Smooth muscle cell (in vitro differentiated cells): Measurements from ENCODE around the gene GRIN3B. TPM values are rescaled to one million over a fixed set of nuclear protein-coding genes. Genes with fewer than 3 reads are reported as not detected.

Experiments
- DNase-seq: peaks from one replicate; lab custom pipeline; 2025; ENCODE audit not compliant: unreplicated experiment; lab: John Stamatoyannopoulos, UW
- H2AFZ ChIP-seq: fragments of 200-600 bp; sonication (generic); 2 replicates; pipeline ENCODE4 v1.6.0; 2016; ENCODE audit warnings: antibody characterized with exemption, low read depth, mild to moderate bottlenecking
- H3F3A ChIP-seq: fragments of 200-600 bp; sonication (generic); 2 replicates; pipeline ENCODE4 v1.6.0; 2017; ENCODE audit warnings: antibody characterized with exemption, low read depth
- H3K27ac ChIP-seq: fragments of 200-600 bp; sonication (generic); 2 replicates; pipeline ENCODE4 v1.5.1; 2016; ENCODE audit warnings: low read depth, mild to moderate bottlenecking
- H3K27me3 ChIP-seq: fragments of 200-600 bp; sonication (generic); 2 replicates; pipeline ENCODE4 v1.6.1; 2016; ENCODE audit warnings: low read depth, mild to moderate bottlenecking
- H3K36me3 ChIP-seq: fragments of 200-600 bp; sonication (generic); 2 replicates; pipeline ENCODE4 v1.5.1; 2016; ENCODE audit warnings: low read depth
- H3K4me1 ChIP-seq: fragments of 200-600 bp; sonication (generic); 2 replicates; pipeline ENCODE4 v1.5.1; 2016; ENCODE audit warnings: low read depth
- H3K4me2 ChIP-seq: fragments of 200-600 bp; sonication (generic); 2 replicates; pipeline ENCODE4 v1.6.0; 2016; ENCODE audit warnings: mild to moderate bottlenecking
- H3K4me3 ChIP-seq: fragments of 200-600 bp; sonication (generic); 2 replicates; pipeline ENCODE4 v1.5.1; 2016; ENCODE audit warnings: mild to moderate bottlenecking
- H3K79me2 ChIP-seq: fragments of 200-600 bp; sonication (generic); 2 replicates; pipeline ENCODE4 v1.6.0; 2016; ENCODE audit warnings: low read depth, mild to moderate bottlenecking
- H3K9ac ChIP-seq: fragments of 200-600 bp; sonication (generic); 2 replicates; pipeline ENCODE4 v1.6.0; 2016; ENCODE audit warnings: low read depth
- H3K9me3 ChIP-seq: fragments of 200-600 bp; sonication (generic); replicated peaks from 2 replicates; pipeline ENCODE4 v1.5.1; 2016; ENCODE audit warnings: low read depth
- H4K20me1 ChIP-seq: fragments of 200-600 bp; sonication (generic); 2 replicates; pipeline ENCODE4 v1.6.0; 2016; ENCODE audit warnings: low read depth
- WGBS: methylation state at CpG from one replicate; pipeline ENCODE4 v1.1.7; 2016; ENCODE audit warnings: low lambda C conversion rate; 5-methylcytosine and 5-hydroxymethylcytosine counted together
- polyA plus RNA-seq: library from polyadenylated mRNA; unstranded; fragments of >200 nt; fragmentation: Nextera tagmentation; extraction: Ambion mirVana; gene quantifications from 2 replicates; pipeline ENCODE4 v1.2.1, GENCODE V29; 2016
- total RNA-seq: library from RNA; depleted of rRNA; stranded (reverse); fragments of >200 nt; gene quantifications from 2 replicates; pipeline ENCODE4 v1.2.3, GENCODE V29; 2014
- TF ChIP-seq, protein P1 (sequence below): fragments of 200-600 bp; sonication (generic); IDR thresholded peaks from 2 replicates; pipeline ENCODE4 v1.5.1; 2017; ENCODE audit warnings: borderline replicate concordance, mild to moderate bottlenecking, antibody characterized with exemption; ENCODE audit not compliant: insufficient read depth, poor library complexity, severe bottlenecking

Gene GRIN3B, protein sequence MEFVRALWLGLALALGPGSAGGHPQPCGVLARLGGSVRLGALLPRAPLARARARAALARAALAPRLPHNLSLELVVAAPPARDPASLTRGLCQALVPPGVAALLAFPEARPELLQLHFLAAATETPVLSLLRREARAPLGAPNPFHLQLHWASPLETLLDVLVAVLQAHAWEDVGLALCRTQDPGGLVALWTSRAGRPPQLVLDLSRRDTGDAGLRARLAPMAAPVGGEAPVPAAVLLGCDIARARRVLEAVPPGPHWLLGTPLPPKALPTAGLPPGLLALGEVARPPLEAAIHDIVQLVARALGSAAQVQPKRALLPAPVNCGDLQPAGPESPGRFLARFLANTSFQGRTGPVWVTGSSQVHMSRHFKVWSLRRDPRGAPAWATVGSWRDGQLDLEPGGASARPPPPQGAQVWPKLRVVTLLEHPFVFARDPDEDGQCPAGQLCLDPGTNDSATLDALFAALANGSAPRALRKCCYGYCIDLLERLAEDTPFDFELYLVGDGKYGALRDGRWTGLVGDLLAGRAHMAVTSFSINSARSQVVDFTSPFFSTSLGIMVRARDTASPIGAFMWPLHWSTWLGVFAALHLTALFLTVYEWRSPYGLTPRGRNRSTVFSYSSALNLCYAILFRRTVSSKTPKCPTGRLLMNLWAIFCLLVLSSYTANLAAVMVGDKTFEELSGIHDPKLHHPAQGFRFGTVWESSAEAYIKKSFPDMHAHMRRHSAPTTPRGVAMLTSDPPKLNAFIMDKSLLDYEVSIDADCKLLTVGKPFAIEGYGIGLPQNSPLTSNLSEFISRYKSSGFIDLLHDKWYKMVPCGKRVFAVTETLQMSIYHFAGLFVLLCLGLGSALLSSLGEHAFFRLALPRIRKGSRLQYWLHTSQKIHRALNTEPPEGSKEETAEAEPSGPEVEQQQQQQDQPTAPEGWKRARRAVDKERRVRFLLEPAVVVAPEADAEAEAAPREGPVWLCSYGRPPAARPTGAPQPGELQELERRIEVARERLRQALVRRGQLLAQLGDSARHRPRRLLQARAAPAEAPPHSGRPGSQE
- total RNA-seq (1.2 and 12.6 TPM in 2 replicates), polyA plus RNA-seq (1.2 and 3.6 TPM in 2 replicates)

DNA sequence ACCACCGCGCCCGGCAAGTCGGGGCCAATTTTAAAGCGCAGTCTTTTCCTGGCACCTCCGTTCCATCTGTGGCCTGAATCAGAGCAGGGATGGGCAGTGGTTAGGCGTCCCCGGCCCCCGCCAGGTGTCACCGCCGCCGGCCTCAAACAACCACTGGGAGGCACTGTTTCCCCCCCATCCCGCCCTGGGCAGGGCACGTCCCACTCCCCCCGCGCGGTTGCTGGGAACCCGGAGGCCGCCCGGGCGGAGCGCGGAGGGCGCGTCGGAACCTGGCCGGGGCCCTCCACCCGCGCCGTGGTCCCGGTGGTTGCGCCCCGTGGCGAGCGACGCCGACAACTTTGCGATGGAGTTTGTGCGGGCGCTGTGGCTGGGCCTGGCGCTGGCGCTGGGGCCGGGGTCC is at the start of gene GRIN3B:
GRIN3B (plus strand) TSS at position 325 of the 400 bp plus-strand sequence; CDS start at position 344, 19 bp downstream.
- Histone ChIP-seq H3K9ac (no peak within 1 kb of the TSS), H3K27ac (no peak within 1 kb of the TSS), H3K36me3 (no peaks in the 10 kb centered on the region), H3K4me1 (peaks cover 7% of the 10 kb centered on the region), H3K4me2 (peak within 1 kb of the TSS; percentile 86), H3K9me3 (no peaks in the 10 kb centered on the region), H3F3A (no peaks in the 10 kb centered on the region), H3K27me3 (peaks cover 56% of the 10 kb centered on the region), H2AFZ (no peak within 1 kb of the TSS), H3K4me3 (peak within 1 kb of the TSS; percentile 46), H4K20me1 (no peaks in the 10 kb centered on the region), H3K79me2 (no peaks in the 10 kb centered on the region)
- peak; percentile 15 for DNase-seq
- WGBS = 9% methylated on average over 21 of the region's 43 CpGs
- TF ChIP-seq, protein P1, sequence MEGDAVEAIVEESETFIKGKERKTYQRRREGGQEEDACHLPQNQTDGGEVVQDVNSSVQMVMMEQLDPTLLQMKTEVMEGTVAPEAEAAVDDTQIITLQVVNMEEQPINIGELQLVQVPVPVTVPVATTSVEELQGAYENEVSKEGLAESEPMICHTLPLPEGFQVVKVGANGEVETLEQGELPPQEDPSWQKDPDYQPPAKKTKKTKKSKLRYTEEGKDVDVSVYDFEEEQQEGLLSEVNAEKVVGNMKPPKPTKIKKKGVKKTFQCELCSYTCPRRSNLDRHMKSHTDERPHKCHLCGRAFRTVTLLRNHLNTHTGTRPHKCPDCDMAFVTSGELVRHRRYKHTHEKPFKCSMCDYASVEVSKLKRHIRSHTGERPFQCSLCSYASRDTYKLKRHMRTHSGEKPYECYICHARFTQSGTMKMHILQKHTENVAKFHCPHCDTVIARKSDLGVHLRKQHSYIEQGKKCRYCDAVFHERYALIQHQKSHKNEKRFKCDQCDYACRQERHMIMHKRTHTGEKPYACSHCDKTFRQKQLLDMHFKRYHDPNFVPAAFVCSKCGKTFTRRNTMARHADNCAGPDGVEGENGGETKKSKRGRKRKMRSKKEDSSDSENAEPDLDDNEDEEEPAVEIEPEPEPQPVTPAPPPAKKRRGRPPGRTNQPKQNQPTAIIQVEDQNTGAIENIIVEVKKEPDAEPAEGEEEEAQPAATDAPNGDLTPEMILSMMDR = peak; percentile 45

DNA sequence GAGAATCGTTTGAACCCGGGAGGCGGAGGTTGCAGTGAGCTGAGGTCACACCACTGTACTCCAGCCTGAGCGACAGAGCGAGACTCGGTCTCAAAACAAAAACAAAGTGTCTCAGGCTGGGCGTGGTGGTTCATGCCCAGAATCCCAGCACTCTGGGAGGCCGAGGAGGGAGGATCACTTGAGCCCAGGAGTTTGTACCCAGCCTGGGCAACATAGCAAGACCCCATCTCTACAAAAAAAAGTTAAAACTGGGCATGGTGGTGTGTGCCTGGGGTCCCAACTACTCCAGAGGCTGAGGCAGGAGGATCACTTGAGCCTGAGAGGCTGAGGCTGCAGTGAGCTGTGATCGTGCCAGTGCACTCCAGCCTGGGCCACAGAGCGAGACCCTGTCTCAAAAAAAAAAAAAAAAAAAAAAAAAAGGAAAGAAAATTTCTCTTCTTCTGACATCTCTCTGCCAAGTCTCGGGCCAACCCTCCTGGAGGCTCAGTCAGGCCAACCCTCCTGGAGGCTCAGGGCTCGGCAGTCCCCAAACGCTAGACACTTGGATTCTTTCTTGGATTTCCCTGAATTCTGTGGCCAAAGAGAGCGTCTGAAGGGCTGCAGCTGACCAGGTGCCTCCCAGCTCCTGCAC is 48.1 kb upstream of the GRIN3B start:
- peaks cover 75% of the 10 kb centered on the region for H3K79me2 ChIP-seq
- H4K20me1 ChIP-seq = peaks cover 54% of the 10 kb centered on the region
- H3F3A ChIP-seq = peaks cover 41% of the 10 kb centered on the region
- no peaks in the 10 kb centered on the region for H3K9me3 ChIP-seq
- H3K4me1 ChIP-seq = peaks cover 46% of the 10 kb centered on the region
- H2AFZ ChIP-seq = no peak overlapping the region
- TF ChIP-seq, protein P1 = no peak
- peak overlapping the region; percentile 24 for H3K4me3 ChIP-seq
- H3K27ac ChIP-seq = peak overlapping the region; percentile 95
- H3K9ac ChIP-seq = peak overlapping the region; percentile 67
- 45% methylated on average over 14 of the region's 14 CpGs for WGBS
- H3K4me2 ChIP-seq = peak overlapping the region; percentile 85
- no peaks in the 10 kb centered on the region for H3K27me3 ChIP-seq
- no peak for DNase-seq
- no peaks in the 10 kb centered on the region for H3K36me3 ChIP-seq

DNA sequence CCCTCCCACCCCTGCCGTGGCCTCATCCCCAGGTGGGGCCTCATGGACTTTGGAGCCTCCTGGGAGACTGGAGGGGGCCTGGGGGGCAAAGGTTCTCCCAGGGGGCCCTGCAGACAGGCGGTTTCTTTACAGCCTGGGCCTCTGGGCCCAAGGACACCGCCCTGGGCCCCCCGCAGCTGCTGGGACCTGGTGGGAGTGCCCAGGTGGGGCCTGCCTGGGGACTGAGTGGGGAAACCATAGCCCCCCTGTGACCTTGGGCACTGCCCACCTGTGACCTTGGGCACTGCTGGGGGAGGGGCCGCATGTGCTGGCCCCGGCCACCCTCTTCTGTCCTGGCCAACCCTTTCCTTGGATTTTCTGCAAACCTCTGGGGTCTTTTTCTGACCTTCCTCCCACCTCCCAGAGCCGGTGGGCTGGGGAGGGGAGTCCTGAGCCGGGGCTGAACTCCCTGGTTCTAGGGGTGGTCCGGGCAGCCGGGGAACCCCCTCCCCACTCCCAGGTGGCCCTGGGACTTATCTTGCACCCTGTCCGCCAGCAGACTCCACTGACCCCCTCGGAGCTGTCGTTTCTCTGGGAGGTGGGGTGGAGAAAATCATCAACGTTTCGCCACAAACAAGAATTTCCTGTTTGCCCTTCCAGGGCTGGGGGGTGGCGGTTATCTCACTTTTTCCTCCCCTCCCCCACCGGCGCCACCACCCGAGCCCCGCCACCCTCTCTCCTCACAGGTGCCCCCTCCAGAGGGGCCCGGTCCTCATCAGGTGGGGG is 47.4 kb upstream of the GRIN3B start:
- H3F3A ChIP-seq = peaks cover 46% of the 10 kb centered on the region
- H3K79me2 ChIP-seq = peaks cover 74% of the 10 kb centered on the region
- 6% methylated on average over 16 of the region's 21 CpGs for WGBS
- no peak for DNase-seq
- peak overlapping the region; percentile 42 for H3K4me3 ChIP-seq
- H3K27ac ChIP-seq = peak overlapping the region; percentile 95
- no peaks in the 10 kb centered on the region for H3K36me3 ChIP-seq
- TF ChIP-seq, protein P1 = no peak
- no peaks in the 10 kb centered on the region for H3K9me3 ChIP-seq
- peaks cover 51% of the 10 kb centered on the region for H3K4me1 ChIP-seq
- H4K20me1 ChIP-seq = peaks cover 47% of the 10 kb centered on the region
- H3K4me2 ChIP-seq = peak overlapping the region; percentile 85
- no peak overlapping the region for H2AFZ ChIP-seq
- peak overlapping the region; percentile 67 for H3K9ac ChIP-seq
- no peaks in the 10 kb centered on the region for H3K27me3 ChIP-seq
